CD8-positive, alpha-beta memory T cell (primary cell): Measurements from ENCODE around the gene WWC1. TPM values are rescaled to one million over a fixed set of nuclear protein-coding genes. Genes with fewer than 3 reads are reported as not detected.

ENCODE experiments used
- CTCF ChIA-PET: fragments of 350-600 bp; sonication (Branson Sonifier 250); formaldehyde crosslinking; loops from one replicate; lab custom pipeline; 2021; ENCODE audit warnings: antibody characterized with exemption; lab: Charles Lee
- POLR2A ChIA-PET: fragments of 350-600 bp; sonication (Branson Sonifier 250); formaldehyde crosslinking; loops from one replicate; lab custom pipeline; 2021; ENCODE audit warnings: antibody characterized with exemption; lab: Charles Lee
- DNase-seq, 5 donors: peaks; one replicate each; pipeline versions ENCODE4 v3.0.0 to v3.0.0-alpha.2; 2020 to 2022; ENCODE audit warnings: mixed read lengths in 1 of 5
- H3K27ac ChIP-seq: one replicate; pipeline ENCODE4 v1.7.0; 2013; ENCODE audit warnings: low read depth, mild to moderate bottlenecking, low read length, moderate library complexity
- H3K27me3 ChIP-seq: 2 replicates; pipeline ENCODE4 v1.7.0; 2013; ENCODE audit warnings: low read length, mild to moderate bottlenecking; ENCODE audit not compliant: insufficient read depth, poor library complexity, severe bottlenecking
- H3K36me3 ChIP-seq: 2 replicates; pipeline ENCODE4 v1.7.0; 2013; ENCODE audit warnings: mild to moderate bottlenecking, low read length, moderate library complexity; ENCODE audit not compliant: insufficient read depth
- H3K4me1 ChIP-seq: 2 replicates; pipeline ENCODE4 v1.7.0; 2013; ENCODE audit warnings: mild to moderate bottlenecking, low read length, moderate library complexity; ENCODE audit not compliant: insufficient read depth
- H3K4me3 ChIP-seq: 2 replicates; pipeline ENCODE4 v1.7.0; 2013; ENCODE audit warnings: mild to moderate bottlenecking, low read length
- H3K9me3 ChIP-seq: 2 replicates; pipeline ENCODE4 v1.7.0; 2013; ENCODE audit warnings: mild to moderate bottlenecking, low read length
- H3K27ac Mint-ChIP-seq, 8 donors: one replicate each; pipeline ENCODE4 v1.8.0; 2020 to 2021; ENCODE audit warnings: mixed read lengths in 8 of 8, mild to moderate bottlenecking in 6 of 8, inconsistent platforms in 3 of 8, moderate library complexity in 3 of 8
- H3K27me3 Mint-ChIP-seq, 2 donors: one replicate each; pipeline ENCODE4 v1.8.0; 2020 to 2021; ENCODE audit warnings: mixed read lengths in 2 of 2, mild to moderate bottlenecking in 1 of 2, moderate library complexity in 1 of 2
- H3K36me3 Mint-ChIP-seq, 3 donors: one replicate each; pipeline ENCODE4 v1.8.0; 2020 to 2021; ENCODE audit warnings: mixed read lengths in 3 of 3, inconsistent platforms in 1 of 3, mild to moderate bottlenecking in 1 of 3
- H3K4me1 Mint-ChIP-seq, 3 donors: one replicate each; pipeline ENCODE4 v1.8.0; 2020 to 2021; ENCODE audit warnings: mixed read lengths in 3 of 3, inconsistent platforms in 1 of 3, mild to moderate bottlenecking in 1 of 3
- H3K4me3 Mint-ChIP-seq, 7 donors: one replicate each; pipeline ENCODE4 v1.8.0; 2020 to 2021; ENCODE audit warnings: mixed read lengths in 7 of 7, mild to moderate bottlenecking in 6 of 7, moderate library complexity in 4 of 7, inconsistent platforms in 2 of 7
- H3K9me3 Mint-ChIP-seq, 5 donors: one replicate each; pipeline ENCODE4 v1.8.0; 2020 to 2022; ENCODE audit warnings: mixed read lengths in 5 of 5, mild to moderate bottlenecking in 3 of 5, moderate library complexity in 2 of 5, inconsistent platforms in 1 of 5
- polyA plus RNA-seq: library from polyadenylated mRNA; unstranded; fragments of 300-500 nt; fragmentation: Illumina TruSeq; gene quantifications from one replicate; pipeline ENCODE4 v1.2.3, GENCODE V29; 2021
- total RNA-seq, 2 experiments: library from RNA; stranded (reverse); gene quantifications; one replicate each; pipeline ENCODE4 v1.2.3, GENCODE V29; 2021

WWC1 gene
- total RNA-seq (1 to 10 TPM in 1 of 2 experiments, under 1 TPM in 1; 0.77 to 1.8 TPM), polyA plus RNA-seq (0.52 TPM)

DNA sequence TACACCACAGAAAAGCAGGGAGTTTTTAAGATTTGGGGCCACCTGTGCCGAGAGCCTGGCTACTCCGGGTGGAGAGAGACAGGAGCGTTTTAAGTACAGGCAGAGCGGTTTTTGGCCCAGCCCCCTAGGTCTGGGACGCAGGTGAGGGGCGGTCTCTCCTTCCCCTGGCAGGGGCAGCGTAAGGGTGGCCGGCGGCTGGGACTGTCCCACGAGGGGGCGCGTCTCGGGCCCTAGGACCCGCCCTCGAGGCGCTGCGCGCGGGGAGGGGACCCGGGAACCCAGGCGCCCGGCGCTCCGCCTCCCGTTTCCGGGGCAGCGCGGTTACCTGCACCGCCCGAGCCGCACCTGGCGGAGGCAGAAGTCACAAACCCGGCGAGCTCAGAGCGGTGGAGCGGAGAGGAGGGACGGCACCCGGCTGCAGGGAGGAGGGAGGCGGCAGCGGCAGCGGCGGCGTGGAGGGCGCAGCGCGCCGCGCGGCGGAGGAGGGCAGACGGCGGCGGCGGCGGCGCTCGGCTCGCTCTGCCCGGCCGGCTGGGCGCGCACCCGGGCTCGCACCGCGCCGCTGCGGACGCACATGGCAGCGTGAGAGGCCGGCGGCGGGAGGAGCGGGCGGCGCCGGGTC is at the start of gene WWC1:
Gene WWC1 (plus strand): TSS at position 304 of the 622 bp plus-strand sequence. CDS start 508 bp downstream, outside the sequence.
- H3K36me3 Mint-ChIP-seq = peaks cover 0 to 3% (median 2%) of the 10 kb centered on the region in 3 donors
- ChIA-PET CTCF (interaction anchor here (1.1 kb wide), 1 partner anchor 177 kb away, joined by 3 read pairs; no protein-coding TSS in a partner anchor), POLR2A (no interaction called here)
- H3K4me3 ChIP-seq = no peak within 1 kb of the TSS
- peaks cover 20% of the 10 kb centered on the region for H3K27me3 ChIP-seq
- peak; percentile 30 to 63 (median 40) for DNase-seq
- H3K9me3 ChIP-seq = no peaks in the 10 kb centered on the region
- peak within 1 kb of the TSS in 2 of 8 donors; percentile 43 to 66 for H3K27ac Mint-ChIP-seq
- peaks cover 24 to 51% of the 10 kb centered on the region in 2 donors for H3K27me3 Mint-ChIP-seq
- peaks cover 0 to 7% (median 4%) of the 10 kb centered on the region in 5 donors for H3K9me3 Mint-ChIP-seq
- peaks cover 7 to 19% (median 16%) of the 10 kb centered on the region in 3 donors for H3K4me1 Mint-ChIP-seq
- H3K36me3 ChIP-seq = no peaks in the 10 kb centered on the region
- peak within 1 kb of the TSS; percentile 61 to 82 (median 71) for H3K4me3 Mint-ChIP-seq
- H3K27ac ChIP-seq = no peak within 1 kb of the TSS
- no peaks in the 10 kb centered on the region for H3K4me1 ChIP-seq

DNA sequence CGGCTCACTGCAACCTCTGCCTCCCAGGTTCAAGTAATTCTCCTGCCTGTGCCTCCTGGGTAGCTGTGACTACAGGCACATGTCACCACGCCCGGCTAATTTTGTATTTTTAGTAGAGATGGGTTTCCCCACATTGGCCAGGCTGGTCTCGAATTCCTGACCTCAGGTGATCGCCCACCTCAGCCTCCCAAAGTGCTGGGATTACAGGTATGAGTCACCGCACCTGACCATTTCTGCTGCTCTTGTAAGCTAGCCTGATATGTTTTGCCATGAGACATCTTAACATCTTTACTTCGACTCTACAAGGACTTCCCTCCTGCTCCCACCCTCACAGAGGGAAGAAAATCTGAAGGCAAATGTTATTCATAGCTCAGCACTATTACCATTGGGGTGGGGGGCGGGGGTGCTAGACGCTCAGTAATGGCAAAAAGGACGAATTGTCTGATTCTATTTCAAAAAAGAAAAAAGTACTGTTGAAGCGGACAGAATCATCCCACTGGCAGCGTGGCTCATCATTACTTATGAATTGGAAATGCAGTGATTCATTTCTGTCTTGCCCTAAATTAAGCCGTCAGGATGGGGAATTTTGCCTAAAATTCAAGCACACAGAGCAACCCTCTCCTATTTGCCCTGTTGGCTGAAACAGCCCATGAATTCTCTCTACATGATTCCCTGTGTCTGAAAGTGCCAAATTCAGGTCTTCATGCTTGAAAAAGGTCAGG is 46.4 kb upstream of the WWC1 start:
- H3K27me3 ChIP-seq = no peaks in the 10 kb centered on the region
- no peak for DNase-seq
- H3K4me1 ChIP-seq = no peaks in the 10 kb centered on the region
- Mint-ChIP-seq H3K36me3 (no peaks in the 10 kb centered on the region), H3K4me3 (no peak overlapping the region), H3K4me1 (no peaks in the 10 kb centered on the region), H3K9me3 (peaks cover 0 to 3% (median 0%) of the 10 kb centered on the region in 5 donors), H3K27me3 (peaks cover 4 to 5% of the 10 kb centered on the region in 2 donors), H3K27ac (no peak overlapping the region)
- POLR2A ChIA-PET = no interaction called here
- CTCF ChIA-PET = no interaction called here
- H3K36me3 ChIP-seq = no peaks in the 10 kb centered on the region
- H3K9me3 ChIP-seq = no peaks in the 10 kb centered on the region
- no peak overlapping the region for H3K27ac ChIP-seq
- H3K4me3 ChIP-seq = no peak overlapping the region

- Histone ChIP-seq H3K27ac (no peak overlapping the region), H3K36me3 (no peaks in the 10 kb centered on the region), H3K9me3 (no peaks in the 10 kb centered on the region), H3K4me1 (no peaks in the 10 kb centered on the region), H3K4me3 (no peak overlapping the region), H3K27me3 (no peaks in the 10 kb centered on the region)
- DNase-seq = no peak
- Mint-ChIP-seq H3K36me3 (no peaks in the 10 kb centered on the region), H3K4me3 (no peak overlapping the region), H3K9me3 (no peaks in the 10 kb centered on the region), H3K4me1 (no peaks in the 10 kb centered on the region), H3K27ac (no peak overlapping the region), H3K27me3 (peaks cover 1 to 5% of the 10 kb centered on the region in 2 donors)
- CTCF ChIA-PET = no interaction called here
- POLR2A ChIA-PET = no interaction called here
Measured at GRCh38 chr5:168249923-168250322, 41.5 kb upstream of the WWC1 start.

- no peaks in the 10 kb centered on the region for H3K9me3 Mint-ChIP-seq
- peaks cover 1 to 5% of the 10 kb centered on the region in 2 donors for H3K27me3 Mint-ChIP-seq
- H3K4me1 Mint-ChIP-seq = no peaks in the 10 kb centered on the region
Measured at GRCh38 chr5:168251259-168251658, 40.2 kb upstream of the WWC1 start.

GRCh38 chr5:168254013-168254693 is 37.3 kb upstream of the WWC1 start:
- H3K9me3 Mint-ChIP-seq = no peaks in the 10 kb centered on the region
- POLR2A ChIA-PET = no interaction called here
- Histone ChIP-seq H3K27ac (no peak overlapping the region), H3K27me3 (no peaks in the 10 kb centered on the region), H3K4me3 (no peak overlapping the region), H3K9me3 (no peaks in the 10 kb centered on the region), H3K36me3 (no peaks in the 10 kb centered on the region), H3K4me1 (no peaks in the 10 kb centered on the region)
- H3K4me3 Mint-ChIP-seq = peak overlapping the region in 1 of 7 donors; percentile 75
- no peak overlapping the region for H3K27ac Mint-ChIP-seq
- H3K27me3 Mint-ChIP-seq = peaks cover 4 to 8% of the 10 kb centered on the region in 2 donors
- CTCF ChIA-PET = no interaction called here
- H3K36me3 Mint-ChIP-seq = no peaks in the 10 kb centered on the region
- no peaks in the 10 kb centered on the region for H3K4me1 Mint-ChIP-seq
- no peak for DNase-seq

More at GRCh38 chr5:168251259-168251658, 40.2 kb upstream of the WWC1 start:
- Mint-ChIP-seq H3K36me3 (no peaks in the 10 kb centered on the region), H3K27ac (no peak overlapping the region), H3K4me3 (no peak overlapping the region)
- no peak overlapping the region for H3K27ac ChIP-seq
- H3K4me3 ChIP-seq = no peak overlapping the region
- no peaks in the 10 kb centered on the region for H3K36me3 ChIP-seq
- DNase-seq = no peak
- no peaks in the 10 kb centered on the region for H3K9me3 ChIP-seq
- POLR2A ChIA-PET = no interaction called here
- CTCF ChIA-PET = no interaction called here
- H3K27me3 ChIP-seq = no peaks in the 10 kb centered on the region
- H3K4me1 ChIP-seq = no peaks in the 10 kb centered on the region

GRCh38 chr5:168260353-168261226 is 30.9 kb upstream of the WWC1 start:
- no peaks in the 10 kb centered on the region for H3K4me1 ChIP-seq
- H3K27ac ChIP-seq = no peak overlapping the region
- Mint-ChIP-seq H3K36me3 (no peaks in the 10 kb centered on the region), H3K27me3 (peaks cover 6 to 8% of the 10 kb centered on the region in 2 donors), H3K4me1 (no peaks in the 10 kb centered on the region), H3K4me3 (no peak overlapping the region), H3K27ac (no peak overlapping the region), H3K9me3 (no peaks in the 10 kb centered on the region)
- DNase-seq = no peak
- H3K4me3 ChIP-seq = no peak overlapping the region
- H3K36me3 ChIP-seq = no peaks in the 10 kb centered on the region
- ChIA-PET POLR2A (no interaction called here), CTCF (interaction anchor here (0.6 to 1.0 kb wide), 2 partner anchors 10 to 41 kb away, joined by 3 read pairs; no protein-coding TSS in a partner anchor)
- no peaks in the 10 kb centered on the region for H3K27me3 ChIP-seq
- H3K9me3 ChIP-seq = no peaks in the 10 kb centered on the region

GRCh38 chr5:168261227-168261571 is 30.2 kb upstream of the WWC1 start:
- Histone ChIP-seq H3K4me3 (no peak overlapping the region), H3K27ac (no peak overlapping the region), H3K4me1 (no peaks in the 10 kb centered on the region), H3K27me3 (no peaks in the 10 kb centered on the region), H3K9me3 (no peaks in the 10 kb centered on the region), H3K36me3 (no peaks in the 10 kb centered on the region)
- Mint-ChIP-seq H3K4me1 (no peaks in the 10 kb centered on the region), H3K27ac (no peak overlapping the region), H3K27me3 (peaks cover 6 to 8% of the 10 kb centered on the region in 2 donors), H3K36me3 (no peaks in the 10 kb centered on the region), H3K9me3 (no peaks in the 10 kb centered on the region), H3K4me3 (no peak overlapping the region)
- POLR2A ChIA-PET = no interaction called here
- DNase-seq = no peak
- CTCF ChIA-PET = interaction anchor here (0.6 kb wide), 1 partner anchor 42 kb away, joined by 3 read pairs; no protein-coding TSS in a partner anchor
